ENCODE data around the gene GRK3.
"Not testable (repeated sequence)": the region's sequence is repeated elsewhere in the genome, so short reads cannot be mapped to it uniquely, and the experiment has no call there.

Gene GRK3

DNA sequence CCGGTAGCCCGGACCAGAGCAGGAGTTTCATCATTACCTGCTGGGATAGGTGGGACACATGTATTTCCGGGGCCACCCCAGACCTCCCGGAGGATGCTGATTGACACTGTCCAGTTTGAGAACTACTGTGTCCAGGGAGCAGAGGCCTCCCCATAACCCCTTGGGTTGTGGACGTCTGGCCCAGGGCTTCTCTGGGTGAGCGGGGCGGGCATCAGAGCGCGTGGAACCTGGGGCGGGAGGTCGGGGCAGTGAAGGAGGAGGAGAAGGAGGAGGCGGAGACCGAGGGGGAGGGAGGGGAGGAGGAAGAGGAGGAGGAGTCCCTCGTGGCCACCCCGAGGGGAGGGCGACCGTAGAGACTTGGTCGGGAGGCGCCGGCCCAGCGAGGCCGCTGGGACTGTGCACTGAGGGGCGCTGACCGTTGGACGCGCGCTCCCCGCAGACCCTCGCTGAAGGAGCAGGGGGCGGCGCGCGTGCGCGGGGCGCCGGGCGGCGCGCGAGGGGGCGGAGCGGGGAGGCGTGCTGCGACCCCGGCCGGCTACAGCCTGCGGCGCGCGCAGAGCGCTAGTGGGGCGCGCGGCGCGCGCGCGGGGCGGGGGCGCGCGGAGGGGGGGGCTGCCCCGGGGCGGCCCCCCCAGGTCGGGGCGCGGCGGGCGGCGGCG, at the start of gene GRK3:
Gene GRK3 (plus strand): TSS at position 356 of the 659 bp plus-strand sequence. CDS start 366 bp downstream, outside the sequence.
- peak; percentile 72 for DNase-seq (ENCODE audit: low spot score)

DNA sequence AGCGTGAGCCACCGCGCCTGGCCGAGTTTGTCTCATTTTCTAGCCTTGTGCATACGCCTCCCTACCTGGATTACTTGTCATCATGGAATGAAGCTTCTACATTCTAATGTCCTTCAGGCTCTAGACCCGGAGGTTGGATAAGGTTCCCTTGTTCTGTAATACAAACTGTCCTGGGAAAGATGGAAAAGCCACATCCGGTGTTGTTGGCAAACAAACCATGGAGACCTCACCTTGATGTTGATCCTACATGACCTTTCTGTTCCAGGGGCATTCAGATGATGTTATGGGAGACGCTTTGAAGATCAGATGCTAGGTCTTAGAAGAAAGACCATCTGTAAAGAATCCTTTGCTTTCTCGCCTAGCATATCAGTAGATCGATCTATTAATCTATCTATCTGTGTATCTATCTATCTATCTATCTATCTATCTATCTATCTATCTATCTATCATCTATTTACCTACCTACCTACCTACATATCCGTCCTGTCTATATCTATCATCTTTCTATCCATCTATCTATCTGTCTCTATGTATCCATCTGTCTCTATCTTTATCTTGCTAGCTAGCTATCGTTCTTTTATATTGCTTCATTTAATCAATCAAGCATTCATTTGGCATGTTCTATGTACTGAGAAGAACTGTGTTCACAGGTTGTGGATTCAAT, 46.3 kb upstream of the GRK3 start:
- DNase-seq (ENCODE audit: low spot score), result no peak

DNA sequence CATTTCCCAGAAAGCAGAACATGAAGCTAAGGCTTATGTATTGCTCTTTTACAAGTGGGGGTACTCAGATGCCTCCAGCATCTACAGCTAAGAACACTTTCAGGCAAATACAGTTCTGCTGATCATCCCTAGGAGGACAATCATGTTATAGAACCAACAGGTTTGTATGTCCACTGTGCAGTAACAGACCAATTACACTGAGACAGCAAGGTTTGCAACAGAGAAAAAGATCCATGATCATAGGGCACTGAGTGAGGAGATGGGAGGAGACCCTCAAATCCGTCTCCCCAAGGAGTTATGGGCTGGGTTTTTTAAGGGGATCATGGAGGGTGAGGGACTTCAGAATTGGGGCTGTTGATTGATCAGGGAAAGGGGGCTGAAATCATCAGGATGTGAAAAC, 39.1 kb upstream of the GRK3 start:
- no peak for DNase-seq (ENCODE audit: low spot score)

DNA sequence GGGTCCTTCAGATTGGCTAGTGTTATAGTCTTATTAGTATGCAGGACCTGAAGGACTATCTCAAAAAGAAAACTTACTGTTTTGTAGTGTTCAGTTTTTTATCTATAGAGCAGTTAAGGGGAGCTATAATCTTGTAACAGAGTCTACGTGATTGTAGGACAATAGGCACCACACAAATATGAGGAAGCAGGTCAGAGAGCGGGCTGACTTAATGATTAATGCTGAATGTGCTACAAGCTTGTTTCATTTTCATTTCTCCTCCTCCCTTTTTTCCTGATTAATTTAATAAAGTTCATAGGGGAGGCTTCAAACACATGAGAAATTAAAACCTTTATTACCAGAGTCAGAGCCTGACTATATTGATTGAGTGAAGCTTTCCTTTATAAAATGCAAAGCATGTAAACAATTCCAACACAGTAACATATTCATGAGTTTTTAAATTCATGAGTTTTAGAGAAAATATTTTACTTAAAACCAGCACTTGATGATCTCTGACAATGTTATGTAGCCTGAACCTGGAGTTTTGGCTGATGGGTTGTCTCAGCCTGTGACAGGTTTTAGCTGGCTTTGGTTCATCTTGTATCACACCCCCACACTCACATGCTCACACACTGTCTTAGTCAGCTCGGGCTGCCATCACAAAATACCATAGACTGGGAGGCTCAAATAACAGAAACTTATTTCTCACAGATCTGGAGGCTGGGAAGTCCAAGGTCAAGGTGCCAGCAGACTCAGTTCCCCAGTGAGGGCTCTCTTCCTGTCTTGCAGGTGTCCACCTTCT, 38.5 kb upstream of the GRK3 start:
- DNase-seq (ENCODE audit: low spot score), result not testable (repeated sequence)

DNA sequence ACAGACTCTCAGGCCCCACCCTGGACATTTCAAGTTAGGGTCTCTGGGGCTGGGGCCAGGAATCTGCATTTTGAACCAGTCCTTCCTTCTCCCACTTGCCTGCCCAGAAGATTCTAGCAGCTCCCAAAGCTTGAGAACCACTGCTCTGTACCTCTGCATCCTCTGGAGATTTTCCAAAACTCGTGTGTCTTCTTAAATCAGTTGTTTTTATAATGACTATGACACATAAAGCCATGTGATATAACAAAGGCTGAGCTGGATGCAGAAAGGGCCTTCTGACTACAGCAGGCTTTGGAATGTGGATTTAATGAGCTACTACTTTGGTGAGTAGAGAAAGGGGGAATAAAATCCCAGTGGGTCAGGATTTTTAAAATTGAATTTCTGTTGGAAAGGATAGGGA, 37.5 kb upstream of the GRK3 start:
- not testable (repeated sequence) for DNase-seq (ENCODE audit: low spot score)

DNA sequence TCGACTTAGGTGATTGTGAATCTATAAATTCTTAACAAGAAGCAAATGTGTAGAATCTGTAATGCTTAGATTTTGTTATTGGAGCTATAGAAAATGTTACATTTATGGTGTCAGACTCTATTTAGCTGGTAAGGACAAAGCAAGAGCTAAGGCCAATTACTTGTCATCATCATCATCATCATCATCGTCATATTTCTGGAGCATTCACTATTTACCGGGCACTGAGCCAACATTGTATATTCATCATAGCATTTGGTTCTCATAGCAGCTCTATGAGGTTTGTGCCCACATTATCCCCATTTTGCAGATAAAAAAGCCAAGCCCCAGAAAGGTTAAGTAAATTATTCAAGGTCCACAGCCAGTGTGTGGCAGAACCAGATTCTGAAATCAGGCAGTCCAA, 36.4 kb upstream of the GRK3 start:
- not testable (repeated sequence) for DNase-seq (ENCODE audit: low spot score)

DNA sequence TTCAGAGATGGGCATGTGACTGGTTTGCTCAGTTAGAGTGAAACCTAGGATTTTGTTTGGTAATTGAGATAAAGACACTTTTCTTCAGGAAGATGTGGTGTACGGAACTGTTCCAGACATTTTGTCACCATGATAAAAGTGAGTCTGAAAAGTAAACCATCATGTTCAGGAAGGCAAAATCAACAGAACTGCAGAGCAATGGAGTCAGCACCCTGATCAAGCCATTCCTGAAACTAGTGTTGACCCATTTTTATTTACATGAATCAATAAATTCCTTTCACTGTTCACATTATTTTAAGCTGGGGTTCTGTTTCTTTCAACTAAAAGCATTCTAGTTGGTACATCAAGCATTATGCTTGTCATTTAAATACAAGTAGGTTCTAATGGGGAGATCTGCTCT, 35.4 kb upstream of the GRK3 start:
- DNase-seq (ENCODE audit: low spot score), result not testable (repeated sequence)

DNA sequence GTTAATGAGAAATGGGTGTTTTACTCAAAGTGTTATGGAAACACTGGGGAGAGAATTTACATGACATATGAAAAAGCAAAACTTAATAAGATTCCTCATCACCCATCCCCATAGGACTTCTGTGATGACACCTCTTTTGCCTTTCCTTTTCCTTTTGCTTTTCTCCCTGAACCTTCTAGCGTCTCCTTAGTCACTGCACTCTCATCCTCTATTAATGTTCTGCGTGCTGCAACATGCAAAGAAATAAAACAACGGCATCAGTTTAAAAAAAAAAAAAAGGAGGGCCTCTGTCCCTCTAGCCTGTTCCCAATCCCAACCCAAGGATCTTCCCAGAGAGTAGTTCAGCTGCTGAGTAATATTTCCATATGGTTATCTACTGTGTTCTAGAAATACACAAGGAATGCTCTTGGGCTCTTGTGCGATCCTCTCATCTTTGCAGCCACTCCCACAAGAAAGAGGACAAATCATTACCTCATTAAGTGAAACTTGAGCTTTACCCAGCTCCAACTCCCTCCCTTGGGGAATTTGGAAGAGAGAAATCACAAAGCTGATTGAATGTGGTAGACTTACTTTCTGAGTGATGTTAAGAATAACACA, 34.8 kb upstream of the GRK3 start:
- DNase-seq (ENCODE audit: low spot score), result not testable (repeated sequence)

DNA sequence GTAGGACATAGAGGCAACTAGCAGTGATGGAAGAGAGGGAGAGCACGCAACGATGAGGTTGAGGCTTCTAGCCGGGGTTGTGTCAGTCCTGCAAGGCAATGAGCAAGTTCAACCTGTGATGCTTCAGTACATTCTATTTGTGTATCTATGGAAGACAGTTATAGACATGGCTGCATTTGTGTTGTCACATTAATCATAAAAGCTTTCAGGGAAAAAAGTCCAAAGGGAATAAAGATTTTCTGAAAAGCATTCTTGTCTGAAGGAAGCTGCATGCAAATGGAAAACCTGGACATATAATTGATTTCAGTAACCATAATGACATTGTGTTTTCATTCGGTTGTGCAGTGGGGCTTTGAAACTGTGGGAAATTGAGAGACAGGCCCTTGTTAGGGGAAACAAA, 32.8 kb upstream of the GRK3 start:
- DNase-seq (ENCODE audit: low spot score), result not testable (repeated sequence)

DNA sequence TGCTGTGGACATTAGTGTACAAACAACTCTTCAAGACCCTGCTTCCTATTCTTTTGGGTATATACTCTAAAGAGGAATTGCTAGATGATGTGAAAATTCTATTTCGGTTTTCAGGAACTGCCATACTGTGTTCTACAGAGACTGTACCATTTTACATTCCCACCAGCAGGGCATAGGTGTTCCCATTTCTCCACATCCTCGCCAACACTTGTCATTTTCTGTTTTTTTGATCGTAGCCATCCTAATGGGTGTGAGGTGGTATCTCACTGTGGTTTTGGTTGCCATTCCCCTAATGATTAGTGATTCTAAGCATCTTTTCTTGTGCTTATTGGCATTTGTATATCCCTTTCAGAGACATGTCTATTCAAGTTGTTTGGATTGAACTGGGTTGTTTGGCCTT, 29.8 kb upstream of the GRK3 start:
- no peak for DNase-seq (ENCODE audit: low spot score)

DNA sequence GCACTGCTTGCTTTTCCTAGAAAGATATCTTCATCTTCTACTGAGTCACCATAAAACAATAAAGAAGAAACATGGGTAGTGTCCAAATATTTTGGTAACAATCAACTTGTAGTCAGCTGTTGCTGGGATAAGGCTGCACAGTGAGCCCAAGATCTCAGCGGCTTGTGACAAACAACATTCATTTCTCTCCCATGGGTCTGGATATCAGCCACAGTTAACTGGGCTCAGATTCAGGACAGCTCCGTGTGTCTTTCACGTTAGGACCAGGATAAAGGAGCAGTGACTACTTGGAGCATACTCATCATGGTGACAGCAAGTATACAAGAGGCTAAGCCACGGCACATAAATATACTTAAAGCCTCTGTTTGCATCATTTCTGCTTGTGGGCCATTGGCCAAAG, 27.9 kb upstream of the GRK3 start:
- no peak for DNase-seq (ENCODE audit: low spot score)

DNA sequence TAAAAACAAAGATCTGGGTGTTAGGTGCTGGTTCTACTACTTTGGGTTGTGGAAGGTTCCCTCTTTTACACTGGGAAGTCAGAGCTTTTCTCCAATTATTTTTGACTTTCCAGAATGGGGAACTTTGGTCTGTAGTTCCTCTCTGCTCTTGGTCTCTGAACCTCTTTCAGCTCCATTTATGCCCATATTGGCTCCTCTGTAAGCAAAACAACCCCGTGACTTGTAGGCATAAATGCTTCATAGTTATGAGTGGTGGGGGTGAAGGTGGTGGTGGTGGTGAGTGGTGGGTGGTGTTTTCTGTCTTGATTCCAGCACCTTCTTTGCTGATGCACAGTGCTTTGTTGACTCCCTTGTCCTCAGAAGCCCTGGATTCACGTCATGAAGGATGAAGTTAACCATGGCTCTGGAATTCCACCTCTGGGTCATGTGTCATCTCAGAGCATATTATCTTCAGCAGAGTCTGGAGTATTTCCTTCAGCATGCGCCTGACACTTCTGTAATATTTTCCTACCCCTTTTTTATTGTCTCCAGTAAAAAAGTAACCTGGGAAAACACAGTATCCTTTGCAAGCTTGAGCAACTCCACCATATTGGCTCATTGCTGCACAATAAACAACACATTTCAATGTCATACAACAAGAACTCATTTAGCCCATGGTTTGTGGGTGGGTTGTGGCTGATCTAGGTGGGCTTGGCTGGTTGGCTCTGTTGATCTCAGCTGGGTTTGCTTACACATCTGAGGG, 24.1 kb upstream of the GRK3 start:
- no peak for DNase-seq (ENCODE audit: low spot score)

DNA sequence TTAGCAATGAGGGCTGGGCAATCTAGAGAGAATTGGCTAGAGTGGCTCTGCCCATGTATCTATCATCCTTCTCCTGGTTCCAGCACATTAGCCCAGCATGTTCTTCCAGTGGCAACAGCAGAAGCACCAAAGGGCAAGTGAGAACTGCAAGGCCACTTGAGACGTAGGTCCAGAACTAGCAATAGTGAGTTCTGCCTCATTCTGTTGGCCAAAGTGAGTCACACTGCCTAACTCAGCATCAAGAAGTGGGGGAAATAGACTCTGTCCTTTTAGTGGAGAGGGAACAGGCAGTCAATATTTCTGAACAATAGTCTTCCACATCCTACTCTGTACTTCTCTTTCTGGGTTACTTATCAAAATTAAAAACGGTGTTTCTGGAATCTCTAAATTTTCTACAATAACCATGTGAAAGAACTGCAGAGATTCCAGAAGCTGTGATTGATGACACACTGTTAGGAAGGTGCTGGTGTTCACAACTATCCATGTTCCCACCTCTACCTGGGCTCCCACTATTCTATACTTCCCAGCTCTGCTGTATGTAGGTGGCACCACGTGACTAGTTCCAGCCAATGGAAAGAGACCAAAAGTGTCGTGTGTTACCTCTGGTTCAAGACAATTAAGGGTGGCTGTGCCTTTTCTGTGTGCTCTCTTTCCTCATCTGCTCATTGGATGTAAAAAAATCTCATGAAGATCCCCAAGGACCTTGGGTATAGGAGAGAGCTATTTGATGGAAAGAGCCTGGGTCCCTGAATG, 23.4 kb upstream of the GRK3 start:
- no peak for DNase-seq (ENCODE audit: low spot score)

DNA sequence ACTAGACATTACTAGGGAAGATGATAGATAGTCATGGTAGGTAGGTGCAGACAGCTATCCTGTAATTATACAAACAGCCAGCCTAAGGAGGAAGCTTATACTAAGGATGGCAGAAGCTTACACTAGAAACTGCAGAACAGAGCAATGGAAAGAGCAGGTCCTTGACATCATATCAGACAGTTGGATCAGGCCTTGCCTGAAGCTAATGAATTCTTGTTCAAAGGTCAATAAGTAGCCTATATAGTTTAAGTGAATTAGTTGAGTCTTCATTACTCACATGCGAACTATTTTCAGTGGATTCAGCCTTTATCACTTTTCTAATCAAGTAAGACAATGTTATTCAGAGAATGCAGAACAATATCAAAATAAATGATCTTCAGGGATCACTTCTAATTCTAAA, 22.3 kb upstream of the GRK3 start:
- no peak for DNase-seq (ENCODE audit: low spot score)

DNA sequence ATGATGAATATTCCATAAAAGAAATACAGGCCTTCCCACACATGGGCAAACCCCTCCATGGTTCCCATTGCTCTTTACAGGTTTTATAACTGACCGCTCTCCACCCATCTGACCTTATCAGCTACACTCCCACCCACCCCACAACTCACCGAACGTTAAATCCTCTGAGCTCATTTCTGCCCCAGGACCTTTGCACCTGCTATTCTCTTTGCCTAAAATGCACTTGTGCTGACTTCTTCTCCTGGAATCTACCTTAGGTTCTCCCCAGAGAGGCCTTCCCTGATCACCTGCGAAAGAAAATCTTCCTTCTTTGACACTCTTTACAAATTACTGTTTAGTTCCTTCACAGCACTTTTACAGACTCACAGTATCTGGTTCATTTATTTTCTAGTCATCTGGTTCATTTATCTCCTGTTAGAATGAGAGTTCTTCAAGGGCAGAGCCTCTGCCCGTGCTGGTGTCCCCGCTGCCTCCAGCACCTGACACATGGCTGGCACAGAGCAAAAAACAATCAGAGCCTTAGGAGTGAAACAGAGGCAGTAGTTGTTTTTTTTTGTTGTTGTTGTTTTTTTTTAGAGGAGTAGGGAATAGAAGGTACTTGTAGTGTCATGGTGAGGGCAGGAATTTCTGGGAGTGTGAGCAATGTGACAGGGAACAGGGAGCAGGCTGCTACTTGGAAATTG, 21.6 kb upstream of the GRK3 start:
- DNase-seq (ENCODE audit: low spot score), result no peak

DNA sequence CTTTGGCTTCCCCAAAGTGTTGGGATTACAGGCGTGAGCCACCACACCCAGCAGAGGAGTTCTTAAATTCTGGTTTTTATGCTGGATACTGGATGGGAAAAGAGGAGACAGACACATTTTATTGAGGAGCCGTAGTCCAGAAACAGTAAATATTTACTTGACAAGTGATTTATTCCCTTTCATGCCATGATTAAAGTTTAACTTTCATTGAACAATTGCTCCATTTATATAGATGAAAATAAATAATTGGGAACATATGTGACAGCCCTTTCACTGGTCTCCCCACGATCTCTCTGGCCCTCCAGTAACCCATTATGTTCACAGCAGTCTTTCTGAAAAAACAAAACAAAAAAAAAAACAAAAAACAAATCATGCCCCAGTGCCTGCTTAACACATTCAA, 19.3 kb upstream of the GRK3 start:
- DNase-seq (ENCODE audit: low spot score), result no peak

DNA sequence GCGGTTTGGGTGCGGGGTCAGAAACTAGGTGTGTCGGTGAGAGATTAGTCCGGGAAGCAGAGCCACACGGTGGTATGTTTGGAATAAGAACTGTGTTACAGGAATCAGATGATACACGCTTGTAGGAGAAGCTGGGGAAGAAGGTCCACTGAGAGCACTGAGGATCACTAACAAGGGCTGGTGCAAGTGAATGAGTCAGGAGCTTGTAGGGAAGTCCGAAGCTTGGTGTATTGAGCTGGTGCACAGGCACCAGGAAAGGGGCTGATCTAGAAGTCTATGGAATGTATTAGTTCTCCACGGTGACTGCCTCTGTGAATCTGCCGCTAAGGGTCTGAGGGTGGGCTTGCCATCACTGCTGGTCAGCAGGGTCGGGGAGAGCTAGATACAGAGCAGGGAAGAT, 18.8 kb upstream of the GRK3 start:
- DNase-seq (ENCODE audit: low spot score), result no peak

DNA sequence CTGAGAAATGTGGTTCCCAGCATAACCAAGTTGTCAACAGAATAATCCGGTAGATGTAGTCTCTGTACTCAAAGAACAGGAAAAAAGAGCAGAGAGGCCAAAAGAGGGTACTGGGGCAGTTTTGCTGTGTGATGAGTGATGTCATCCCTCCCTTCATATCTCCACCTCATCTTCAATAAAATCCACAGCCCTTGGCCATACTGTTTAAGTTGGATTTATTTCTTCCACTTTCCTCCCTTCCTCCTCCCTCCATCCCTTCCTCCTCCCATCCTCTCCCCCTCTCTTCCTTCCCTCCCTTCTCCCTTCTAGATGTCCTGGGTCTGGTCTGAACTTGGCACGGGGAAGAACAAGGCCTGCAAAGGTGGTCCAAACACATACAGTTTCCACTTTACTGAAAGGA, 18.2 kb upstream of the GRK3 start:
- no peak for DNase-seq (ENCODE audit: low spot score)

DNA sequence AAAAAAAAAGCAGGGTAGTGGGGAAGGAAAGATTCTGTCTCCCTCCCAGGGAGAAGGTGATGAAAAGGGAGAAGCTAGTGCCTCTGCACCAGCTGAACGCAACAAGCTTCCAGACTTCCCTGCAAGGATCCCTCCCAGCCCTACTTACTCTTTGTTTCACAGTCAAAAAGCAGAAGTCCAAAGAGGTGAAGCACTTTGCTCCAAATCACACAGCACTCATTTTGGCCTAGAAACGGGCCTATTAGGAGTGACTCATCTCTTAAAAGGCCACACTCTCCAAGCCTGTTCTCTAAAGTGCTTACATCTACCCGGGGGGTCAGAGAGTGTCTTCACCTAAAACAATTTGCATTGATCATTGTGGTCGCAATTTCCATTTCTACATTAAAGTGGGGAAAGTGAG, 17.7 kb upstream of the GRK3 start:
- DNase-seq (ENCODE audit: low spot score), result no peak

DNA sequence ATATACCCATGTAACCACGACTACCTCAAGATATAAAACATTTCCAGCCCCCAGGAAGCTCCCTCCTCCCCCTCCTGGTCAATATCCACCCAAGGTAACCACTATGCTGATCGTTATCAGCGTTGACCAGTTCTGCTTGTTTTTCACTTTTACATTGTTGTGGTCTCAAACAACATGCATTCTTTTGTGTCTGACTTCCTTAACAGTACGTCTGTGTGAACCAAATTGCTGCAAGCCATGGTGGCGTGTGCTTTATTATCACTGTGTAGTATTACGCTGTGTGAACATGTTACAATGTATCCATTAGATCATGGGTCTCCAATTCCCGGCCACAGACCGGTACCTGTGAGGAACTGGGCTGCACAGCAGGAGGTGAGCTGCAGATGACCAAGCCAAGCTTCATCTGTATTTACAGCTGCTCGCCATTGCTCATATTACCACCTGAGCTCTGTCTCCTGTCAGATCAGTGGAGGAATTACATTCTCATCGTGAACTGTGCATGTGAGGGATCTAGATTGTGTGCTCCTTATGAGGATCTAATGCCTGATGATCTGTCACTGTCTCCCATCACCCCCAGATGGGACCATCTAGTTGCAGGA, 15.5 kb upstream of the GRK3 start:
- DNase-seq (ENCODE audit: low spot score), result no peak
